SU-DHL-6 (cell line): Measurements from ENCODE around the gene PRICKLE2.

Experiments
- H2AFZ ChIP-seq: fragments of 200-600 bp; sonication (generic); 2 replicates; pipeline ENCODE4 v1.6.1; 2014; ENCODE audit warnings: low read depth, mild to moderate bottlenecking, moderate library complexity, mixed read lengths, antibody characterized with exemption, low read length; ENCODE audit not compliant: severe bottlenecking
- H3F3A ChIP-seq: fragments of 200-600 bp; shearing (Covaris generic); 2 replicates; pipeline ENCODE4 v1.6.0; 2016; ENCODE audit warnings: antibody characterized with exemption, mild to moderate bottlenecking; ENCODE audit not compliant: insufficient read depth
- H3K27ac ChIP-seq: fragments of 200-600 bp; sonication (generic); 2 replicates; pipeline ENCODE4 v1.5.1; 2016; ENCODE audit warnings: low read depth, mild to moderate bottlenecking, low read length, moderate library complexity, mixed read lengths
- H3K27me3 ChIP-seq: fragments of 200-600 bp; sonication (generic), shearing (Covaris generic); 2 replicates; pipeline ENCODE4 v1.6.0; 2014; ENCODE audit warnings: mild to moderate bottlenecking, low read length
- H3K36me3 ChIP-seq: fragments of 200-600 bp; sonication (generic); 2 replicates; pipeline ENCODE4 v1.6.1; 2014; ENCODE audit warnings: mild to moderate bottlenecking, low read length, mixed read lengths
- H3K4me2 ChIP-seq: fragments of 300-600, 200-600 bp; shearing (Covaris generic), sonication (generic); 2 replicates; pipeline ENCODE4 v1.6.0; 2014; ENCODE audit warnings: low read length, low read depth, mild to moderate bottlenecking; ENCODE audit not compliant: poor library complexity, severe bottlenecking
- H3K4me3 ChIP-seq: fragments of 200-600 bp; sonication (generic); 2 replicates; pipeline ENCODE4 v1.5.1; 2014; ENCODE audit warnings: antibody characterized with exemption, low read length, mild to moderate bottlenecking, mixed read lengths; ENCODE audit not compliant: insufficient read depth, poor library complexity, severe bottlenecking
- H3K79me2 ChIP-seq: fragments of 200-600 bp; sonication (generic); 2 replicates; pipeline ENCODE4 v1.6.1; 2014; ENCODE audit warnings: mild to moderate bottlenecking, low read length, moderate library complexity; ENCODE audit not compliant: insufficient read depth
- H3K9ac ChIP-seq: fragments of 200-600 bp; sonication (generic); 2 replicates; pipeline ENCODE4 v1.7.0; 2014; ENCODE audit warnings: mild to moderate bottlenecking, low read length
- H3K9me2 ChIP-seq: fragments of 200-600 bp; sonication (generic); replicated peaks from 2 replicates; pipeline ENCODE4 v1.6.1; 2014; ENCODE audit warnings: low read length; ENCODE audit not compliant: insufficient read depth
- H3K9me3 ChIP-seq: fragments of 200-600 bp; sonication (generic); 2 replicates; pipeline ENCODE4 v1.6.1; 2014; ENCODE audit warnings: low read length, mixed read lengths; ENCODE audit not compliant: insufficient read depth
- H4K20me1 ChIP-seq: fragments of 200-600 bp; sonication (generic); 2 replicates; pipeline ENCODE4 v1.6.1; 2014; ENCODE audit warnings: low read depth, mild to moderate bottlenecking, antibody characterized with exemption, low read length, moderate library complexity, mixed read lengths
- CTCF ChIP-seq: fragments of 200-600 bp; sonication (generic); IDR thresholded peaks from one replicate; pipeline ENCODE4 v1.5.1; 2017; ENCODE audit warnings: antibody characterized with exemption, mild to moderate bottlenecking, low read length, moderate library complexity; ENCODE audit not compliant: insufficient read depth, poor library complexity, severe bottlenecking
- EZH2phosphoT487 ChIP-seq: fragments of 200-600 bp; sonication (generic), shearing (Covaris generic); conservative IDR thresholded peaks from 2 replicates; pipeline ENCODE4 v1.6.1; 2018; ENCODE audit warnings: mild to moderate bottlenecking, antibody characterized with exemption, low read length, moderate library complexity, mixed read lengths

PRICKLE2 gene

GRCh38 chr3:64057231-64057630 is 168.0 kb downstream of the PRICKLE2 start:
- H3K9ac ChIP-seq, result no peak overlapping the region
- H3F3A ChIP-seq, result no peaks in the 10 kb centered on the region
- no peak for TF ChIP-seq CTCF
- no peak for TF ChIP-seq EZH2phosphoT487
- no peak overlapping the region for H3K4me3 ChIP-seq
- H3K79me2 ChIP-seq, result no peaks in the 10 kb centered on the region
- no peak overlapping the region for H3K4me2 ChIP-seq
- H3K27me3 ChIP-seq, result no peaks in the 10 kb centered on the region
- H2AFZ ChIP-seq, result no peak overlapping the region
- H3K27ac ChIP-seq, result no peak overlapping the region
- no peaks in the 10 kb centered on the region for H3K36me3 ChIP-seq
- no peaks in the 10 kb centered on the region for H3K9me2 ChIP-seq
- H3K9me3 ChIP-seq, result no peaks in the 10 kb centered on the region
- no peaks in the 10 kb centered on the region for H4K20me1 ChIP-seq

- no peaks in the 10 kb centered on the region for H3F3A ChIP-seq
- no peaks in the 10 kb centered on the region for H4K20me1 ChIP-seq
- H3K27me3 ChIP-seq, result no peaks in the 10 kb centered on the region
- H3K79me2 ChIP-seq, result no peaks in the 10 kb centered on the region
- H3K36me3 ChIP-seq, result no peaks in the 10 kb centered on the region
- no peak overlapping the region for H3K9ac ChIP-seq
- no peak overlapping the region for H2AFZ ChIP-seq
- H3K4me3 ChIP-seq, result no peak overlapping the region
- no peaks in the 10 kb centered on the region for H3K9me2 ChIP-seq
- no peak overlapping the region for H3K4me2 ChIP-seq
- no peak overlapping the region for H3K27ac ChIP-seq
- TF ChIP-seq EZH2phosphoT487, result no peak
- TF ChIP-seq CTCF, result no peak
- H3K9me3 ChIP-seq, result no peaks in the 10 kb centered on the region
Measured at GRCh38 chr3:64056606-64057180, 168.6 kb downstream of the PRICKLE2 start.

GRCh38 chr3:64055076-64055475 is 170.2 kb downstream of the PRICKLE2 start:
- TF ChIP-seq CTCF, result no peak
- H3K36me3 ChIP-seq, result no peaks in the 10 kb centered on the region
- H3F3A ChIP-seq, result no peaks in the 10 kb centered on the region
- no peaks in the 10 kb centered on the region for H3K9me3 ChIP-seq
- no peak overlapping the region for H3K9ac ChIP-seq
- H3K27me3 ChIP-seq, result no peaks in the 10 kb centered on the region
- H3K79me2 ChIP-seq, result no peaks in the 10 kb centered on the region
- H3K27ac ChIP-seq, result no peak overlapping the region
- H3K4me3 ChIP-seq, result no peak overlapping the region
- no peaks in the 10 kb centered on the region for H3K9me2 ChIP-seq
- H4K20me1 ChIP-seq, result no peaks in the 10 kb centered on the region
- no peak overlapping the region for H3K4me2 ChIP-seq
- H2AFZ ChIP-seq, result no peak overlapping the region
